ENCODE measurements around the gene MNX1. TPM values are rescaled to one million over a fixed set of nuclear protein-coding genes. Genes with fewer than 3 reads are reported as not detected.
A peak's percentile ranks its signal among the peaks of the same experiment; 100 is the strongest.

The MNX1 gene
- total RNA-seq, result not detected

DNA sequence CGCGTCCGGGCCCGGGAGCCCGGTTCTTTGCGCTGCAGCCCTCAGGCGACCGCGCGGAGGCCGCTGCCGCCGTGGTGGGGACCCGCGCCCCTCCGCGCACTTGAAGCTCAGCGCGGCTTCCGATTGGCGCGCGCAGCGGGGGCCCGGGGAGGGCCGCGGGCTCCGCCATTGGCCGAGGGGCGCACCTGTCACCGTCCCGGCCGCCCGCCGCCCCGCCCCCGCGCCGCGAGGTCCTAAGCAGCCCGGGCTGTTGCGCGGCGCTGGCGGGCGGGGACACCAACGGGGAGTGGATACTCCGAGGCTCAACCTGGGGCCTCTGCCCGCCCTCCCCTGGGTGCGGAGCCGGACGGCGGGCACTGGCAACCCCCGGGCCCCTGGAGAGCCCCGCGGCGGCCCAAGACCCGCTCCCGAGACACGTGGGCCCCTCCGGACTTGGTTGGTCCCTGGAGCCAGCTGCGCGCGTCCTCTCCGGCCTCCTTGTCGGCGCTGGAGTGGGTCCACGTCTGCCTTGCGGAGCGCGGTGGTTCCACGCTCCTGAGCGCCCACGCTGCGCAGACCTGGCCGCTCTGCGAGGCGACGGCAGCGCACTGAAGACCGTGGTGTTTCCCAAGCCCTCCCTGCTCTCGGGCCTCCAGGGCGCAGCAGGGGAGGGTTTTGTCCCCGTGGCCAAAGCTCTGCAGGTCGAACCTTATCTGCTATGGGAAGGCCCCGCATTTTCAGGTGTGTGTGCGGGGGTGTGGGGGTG is at the start of gene MNX1:
Gene MNX1 (minus strand): TSS at position 76 of the 745 bp plus-strand sequence. CDS start 313 bp downstream, outside the sequence.
- no peak for DNase-seq (ENCODE audit: extremely low spot score)
- Histone ChIP-seq H3K9me3 (no peaks in the 10 kb centered on the region), H3K4me1 (peaks cover 9 to 40% (median 31%) of the 10 kb centered on the region in 4 donors), H3K27ac (replicated peaks in 1 of 4) (no peak within 1 kb of the TSS), H3K36me3 (no peaks in the 10 kb centered on the region), H3K4me3 (peak within 1 kb of the TSS; percentile 54 to 63 (median 56)), H3K27me3 (peaks cover 0 to 98% (median 68%) of the 10 kb centered on the region in 4 donors)
- 0% methylated on average over 2 of the region's 87 CpGs for WGBS
- no peak for TF ChIP-seq POLR2AphosphoS5 (IDR thresholded peaks at IDR 0.05)
- no peak for TF ChIP-seq EP300 (IDR thresholded peaks at IDR 0.05)
- TF ChIP-seq, protein P1, sequence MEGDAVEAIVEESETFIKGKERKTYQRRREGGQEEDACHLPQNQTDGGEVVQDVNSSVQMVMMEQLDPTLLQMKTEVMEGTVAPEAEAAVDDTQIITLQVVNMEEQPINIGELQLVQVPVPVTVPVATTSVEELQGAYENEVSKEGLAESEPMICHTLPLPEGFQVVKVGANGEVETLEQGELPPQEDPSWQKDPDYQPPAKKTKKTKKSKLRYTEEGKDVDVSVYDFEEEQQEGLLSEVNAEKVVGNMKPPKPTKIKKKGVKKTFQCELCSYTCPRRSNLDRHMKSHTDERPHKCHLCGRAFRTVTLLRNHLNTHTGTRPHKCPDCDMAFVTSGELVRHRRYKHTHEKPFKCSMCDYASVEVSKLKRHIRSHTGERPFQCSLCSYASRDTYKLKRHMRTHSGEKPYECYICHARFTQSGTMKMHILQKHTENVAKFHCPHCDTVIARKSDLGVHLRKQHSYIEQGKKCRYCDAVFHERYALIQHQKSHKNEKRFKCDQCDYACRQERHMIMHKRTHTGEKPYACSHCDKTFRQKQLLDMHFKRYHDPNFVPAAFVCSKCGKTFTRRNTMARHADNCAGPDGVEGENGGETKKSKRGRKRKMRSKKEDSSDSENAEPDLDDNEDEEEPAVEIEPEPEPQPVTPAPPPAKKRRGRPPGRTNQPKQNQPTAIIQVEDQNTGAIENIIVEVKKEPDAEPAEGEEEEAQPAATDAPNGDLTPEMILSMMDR (IDR thresholded peaks at IDR 0.05), result no peak
- TF ChIP-seq POLR2A (IDR thresholded peaks at IDR 0.05; ENCODE audit: low read depth), result no peak
- intact Hi-C loops (cut with DNase I), result no loop called here

DNA sequence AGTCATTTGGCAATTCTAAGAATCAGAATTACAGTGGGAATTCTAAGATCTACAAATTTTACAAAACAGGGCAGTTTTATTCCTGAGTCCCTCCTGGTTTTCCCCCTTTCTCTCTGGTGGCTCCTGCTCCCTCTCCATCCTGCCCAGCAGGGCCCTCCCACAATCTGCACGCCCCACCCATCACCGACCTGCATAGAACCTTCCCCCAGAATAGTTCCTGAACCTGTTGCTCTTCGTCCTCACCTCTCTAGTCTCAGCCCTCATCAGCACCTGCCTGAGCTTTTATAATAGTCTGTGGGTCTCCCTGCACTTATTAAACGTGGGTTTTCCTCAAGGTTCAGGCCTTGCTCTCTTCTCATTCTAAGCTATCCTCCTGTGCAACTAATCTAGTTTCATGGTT is 49.1 kb upstream of the MNX1 start:
- H3K4me3 ChIP-seq, result no peak overlapping the region
- no peaks in the 10 kb centered on the region for H3K36me3 ChIP-seq
- H3K4me1 ChIP-seq, result no peaks in the 10 kb centered on the region
- H3K27ac ChIP-seq (replicated peaks in 1 of 4), result no peak overlapping the region
- DNase-seq (ENCODE audit: extremely low spot score), result no peak
- 79% methylated on average over 4 of the region's 4 CpGs for WGBS
- peaks cover 0 to 35% (median 0%) of the 10 kb centered on the region in 4 donors for H3K27me3 ChIP-seq
- TF ChIP-seq POLR2A (IDR thresholded peaks at IDR 0.05; ENCODE audit: low read depth) (no peak), EP300 (IDR thresholded peaks at IDR 0.05) (no peak), POLR2AphosphoS5 (IDR thresholded peaks at IDR 0.05) (no peak)
- intact Hi-C loops (cut with DNase I), result no loop called here
- peaks cover 0 to 21% (median 14%) of the 10 kb centered on the region in 4 donors for H3K9me3 ChIP-seq

DNA sequence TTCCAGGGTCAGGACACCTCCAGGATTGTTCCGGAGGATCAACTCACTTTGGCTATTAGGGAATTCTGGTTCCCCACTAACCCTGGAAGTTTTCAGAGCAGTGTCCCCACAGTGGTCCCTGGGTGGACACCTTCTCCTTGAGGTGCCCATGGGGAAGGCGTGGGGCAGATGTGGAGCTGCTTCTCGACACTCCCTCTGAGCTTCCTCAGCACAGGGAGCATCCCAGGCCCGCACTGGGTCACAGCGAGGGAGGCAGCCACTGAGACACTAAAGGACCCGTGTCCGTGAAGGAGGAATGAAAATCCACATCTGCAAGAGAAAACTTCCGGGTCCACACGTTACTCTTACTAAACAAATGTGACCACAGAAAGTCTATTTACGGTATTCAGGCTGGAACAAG is 48.2 kb upstream of the MNX1 start:
- Histone ChIP-seq H3K9me3 (peaks cover 0 to 21% (median 14%) of the 10 kb centered on the region in 4 donors), H3K27me3 (peaks cover 0 to 37% (median 0%) of the 10 kb centered on the region in 4 donors), H3K4me1 (no peaks in the 10 kb centered on the region), H3K27ac (replicated peaks in 1 of 4) (no peak overlapping the region), H3K4me3 (no peak overlapping the region), H3K36me3 (no peaks in the 10 kb centered on the region)
- TF ChIP-seq, protein P1 (IDR thresholded peaks at IDR 0.05), result no peak
- no peak for TF ChIP-seq POLR2A (IDR thresholded peaks at IDR 0.05; ENCODE audit: low read depth)
- TF ChIP-seq POLR2AphosphoS5 (IDR thresholded peaks at IDR 0.05), result no peak
- TF ChIP-seq EP300 (IDR thresholded peaks at IDR 0.05), result no peak
- 82% methylated on average over 9 of the region's 10 CpGs for WGBS
- no peak for DNase-seq (ENCODE audit: extremely low spot score)
- intact Hi-C loops (cut with DNase I), result no loop called here

DNA sequence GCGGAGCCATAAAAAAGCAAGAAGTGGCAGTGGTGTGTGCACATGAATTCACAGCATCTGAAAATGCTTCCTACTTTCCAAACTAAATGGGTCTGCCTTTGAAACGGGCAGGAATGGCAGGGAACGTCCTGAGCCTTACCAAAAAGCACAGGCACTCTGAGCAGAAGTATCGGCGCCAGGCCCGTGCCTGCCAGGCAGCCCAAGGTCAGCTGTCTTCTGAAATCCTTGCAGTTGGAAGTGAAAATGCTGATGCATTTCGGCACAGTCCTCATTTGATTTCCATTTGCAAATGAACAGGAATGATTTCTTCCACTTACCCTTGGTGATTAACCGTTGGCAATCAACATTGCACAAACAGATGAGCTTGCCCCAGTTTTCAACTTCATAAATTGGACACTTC is 47.6 kb upstream of the MNX1 start:
- intact Hi-C loops (cut with DNase I), result no loop called here
- no peak for TF ChIP-seq EP300 (IDR thresholded peaks at IDR 0.05)
- Histone ChIP-seq H3K36me3 (no peaks in the 10 kb centered on the region), H3K4me1 (no peaks in the 10 kb centered on the region), H3K27ac (replicated peaks in 1 of 4) (no peak overlapping the region), H3K27me3 (peaks cover 0 to 37% (median 0%) of the 10 kb centered on the region in 4 donors), H3K9me3 (peaks cover 0 to 19% (median 15%) of the 10 kb centered on the region in 4 donors), H3K4me3 (no peak overlapping the region)
- DNase-seq (ENCODE audit: extremely low spot score), result no peak
- WGBS, result 71% methylated on average over 8 of the region's 8 CpGs

DNA sequence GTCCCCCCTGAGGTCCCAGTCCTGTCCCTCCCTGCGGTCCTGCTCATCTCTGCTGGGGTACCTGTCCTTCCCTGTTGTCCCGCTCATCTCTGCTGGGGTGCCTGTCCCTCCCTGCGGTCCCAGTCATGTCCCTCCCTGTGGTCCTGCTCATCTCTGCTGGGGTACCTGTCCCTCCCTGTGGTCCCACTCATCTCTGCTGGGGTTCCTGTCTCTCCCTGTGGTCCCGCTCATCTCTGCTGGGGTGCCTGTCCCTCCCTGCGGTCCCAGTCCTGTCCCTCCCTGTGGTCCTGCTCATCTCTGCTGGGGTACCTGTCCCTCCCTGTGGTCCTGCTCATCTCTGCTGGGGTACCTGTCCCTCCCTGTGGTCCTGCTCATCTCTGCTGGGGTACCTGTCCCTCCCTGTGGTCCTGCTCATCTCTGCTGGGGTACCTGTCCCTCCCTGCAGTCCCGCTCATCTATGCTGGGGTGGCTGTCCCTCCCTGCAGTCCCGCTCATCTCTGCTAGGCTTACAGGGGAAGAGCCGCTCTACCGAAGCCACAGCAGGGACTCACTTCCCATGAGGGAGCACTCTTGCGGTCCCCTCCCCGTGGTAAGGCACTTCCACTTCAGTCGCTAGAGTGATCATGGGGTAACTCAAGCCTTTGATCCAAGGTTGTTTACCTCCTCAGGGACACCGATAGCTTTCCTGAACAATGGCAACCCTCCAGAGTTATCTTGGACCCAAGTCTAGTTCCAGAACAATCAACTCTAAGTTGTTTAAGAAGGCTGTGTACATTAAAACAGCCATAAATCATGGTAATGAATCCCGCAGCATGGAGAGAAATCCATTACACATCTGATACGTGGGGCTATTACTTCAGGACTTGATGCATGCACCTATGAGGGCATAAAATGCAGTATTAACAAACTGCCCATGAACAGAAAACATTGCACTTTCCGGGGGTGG is 46.8 kb upstream of the MNX1 start:
- intact Hi-C loops (cut with DNase I), result no loop called here
- DNase-seq (ENCODE audit: extremely low spot score), result no peak
- TF ChIP-seq EP300 (IDR thresholded peaks at IDR 0.05) (no peak), POLR2A (IDR thresholded peaks at IDR 0.05; ENCODE audit: low read depth) (no peak), POLR2AphosphoS5 (IDR thresholded peaks at IDR 0.05) (no peak)
- TF ChIP-seq, protein P1 (IDR thresholded peaks at IDR 0.05), result no peak
- no peak overlapping the region for H3K27ac ChIP-seq (replicated peaks in 1 of 4)
- 75% methylated on average over 16 of the region's 16 CpGs for WGBS
- H3K4me3 ChIP-seq, result no peak overlapping the region
- H3K4me1 ChIP-seq, result no peaks in the 10 kb centered on the region
- peaks cover 0 to 12% (median 7%) of the 10 kb centered on the region in 4 donors for H3K9me3 ChIP-seq
- H3K27me3 ChIP-seq, result peaks cover 0 to 37% (median 0%) of the 10 kb centered on the region in 4 donors
- H3K36me3 ChIP-seq, result no peaks in the 10 kb centered on the region
